HG03097 (cell line): ENCODE results near the gene NHS.

Experiments used
- ATAC-seq: cut with Tn5 transposase; IDR thresholded peaks from one replicate; pipeline ENCODE4 v1.9.1; 2021; ENCODE audit not compliant: unreplicated experiment, low FRiP score

NHS gene

GRCh38 chrX:17403972-17404371 is 29.0 kb downstream of the NHS start:
- ATAC-seq = no peak

DNA sequence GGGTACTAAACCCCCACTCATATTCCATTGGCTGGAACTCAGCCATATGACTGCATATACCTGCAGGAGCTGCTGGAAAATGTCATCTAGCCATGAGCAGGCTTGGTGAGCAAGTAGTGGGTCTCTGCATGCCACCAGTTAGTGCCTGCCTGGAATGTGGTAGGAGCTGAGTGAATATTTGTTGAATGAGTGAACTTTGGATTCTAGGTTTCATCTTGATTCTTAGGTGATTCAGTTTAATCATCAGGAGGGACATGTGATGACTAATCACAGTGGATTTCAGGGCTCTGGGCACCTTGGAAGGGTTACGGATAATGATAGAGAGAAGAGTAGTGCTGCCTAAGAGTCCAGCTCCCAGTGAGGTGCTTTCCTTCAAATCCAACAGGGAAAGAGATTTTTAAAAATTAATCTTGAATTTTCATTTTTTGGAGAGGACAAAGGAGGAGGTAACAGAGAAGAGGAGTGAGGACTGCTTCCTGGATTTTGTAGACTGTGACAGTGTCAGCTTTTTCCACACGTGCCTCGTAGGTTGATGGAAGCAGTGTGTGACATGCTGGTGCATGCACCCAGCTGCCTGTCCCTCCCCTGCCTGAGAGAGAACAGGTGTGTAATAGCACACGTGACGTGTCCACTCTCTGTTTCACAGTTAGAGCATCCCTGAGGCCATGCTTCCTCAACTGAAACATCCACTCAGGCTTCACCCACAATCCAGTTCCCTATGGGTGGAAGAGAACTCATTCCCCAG is 30.4 kb downstream of the NHS start:
- no peak for ATAC-seq

DNA sequence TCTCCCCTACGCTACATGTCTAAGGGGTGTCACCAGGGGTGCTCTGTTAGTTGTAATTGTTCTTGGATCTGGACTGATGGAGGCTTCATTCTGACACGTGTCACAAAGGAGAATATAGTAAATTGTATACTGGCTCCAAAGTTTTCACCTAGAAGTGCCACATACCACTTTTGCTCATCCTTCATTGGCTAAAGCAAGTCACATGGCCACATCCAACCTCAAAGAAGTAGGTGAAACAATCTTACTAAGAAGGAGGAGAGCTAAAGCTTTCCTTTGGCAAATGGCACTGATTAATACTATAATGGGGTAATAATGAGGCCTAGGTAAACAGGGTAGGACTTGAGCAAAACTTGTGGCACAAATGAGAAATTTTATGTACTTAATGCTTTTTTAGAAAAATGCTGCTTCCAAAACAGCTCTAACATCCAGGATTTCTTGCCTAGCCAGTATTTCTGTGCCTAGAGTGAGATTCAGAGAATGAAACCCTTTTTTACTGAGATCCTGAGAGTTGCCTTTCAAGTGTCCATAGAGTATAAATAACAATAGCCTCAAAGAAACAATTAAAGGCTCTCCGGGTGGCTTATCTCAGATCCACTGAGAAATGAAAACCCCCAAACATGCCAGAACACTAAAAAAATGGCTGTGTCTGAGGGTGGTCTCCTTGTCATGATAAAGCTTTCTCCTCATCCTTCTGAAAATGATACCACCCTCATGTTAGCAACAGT is 34.7 kb downstream of the NHS start:
- ATAC-seq = no peak

DNA sequence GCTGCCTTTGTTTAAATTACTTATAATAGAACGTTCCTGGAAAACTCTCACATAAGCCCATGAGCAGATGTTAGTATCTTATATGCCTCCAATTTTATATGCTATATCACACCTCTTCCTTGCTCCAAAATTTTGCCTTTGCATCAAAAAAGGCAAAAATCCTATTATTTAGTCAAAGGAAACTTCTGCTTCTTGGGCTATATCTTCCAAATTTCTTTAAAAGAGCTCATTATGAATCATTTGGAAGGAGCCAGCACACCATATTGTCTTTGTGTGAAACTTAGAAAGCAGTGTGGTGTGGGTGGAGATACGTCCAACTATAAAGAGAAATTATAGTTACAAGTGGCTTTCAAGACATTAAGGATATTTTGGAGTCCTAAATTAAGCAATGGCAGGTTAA is 35.7 kb downstream of the NHS start:
- ATAC-seq = no peak

GRCh38 chrX:17411205-17411604 is 36.2 kb downstream of the NHS start:
- ATAC-seq = no peak

GRCh38 chrX:17412692-17413091 is 37.7 kb downstream of the NHS start:
- no peak for ATAC-seq

GRCh38 chrX:17413228-17413627 is 38.2 kb downstream of the NHS start:
- ATAC-seq = no peak

GRCh38 chrX:17414027-17414658 is 39.1 kb downstream of the NHS start:
- ATAC-seq = no peak

DNA sequence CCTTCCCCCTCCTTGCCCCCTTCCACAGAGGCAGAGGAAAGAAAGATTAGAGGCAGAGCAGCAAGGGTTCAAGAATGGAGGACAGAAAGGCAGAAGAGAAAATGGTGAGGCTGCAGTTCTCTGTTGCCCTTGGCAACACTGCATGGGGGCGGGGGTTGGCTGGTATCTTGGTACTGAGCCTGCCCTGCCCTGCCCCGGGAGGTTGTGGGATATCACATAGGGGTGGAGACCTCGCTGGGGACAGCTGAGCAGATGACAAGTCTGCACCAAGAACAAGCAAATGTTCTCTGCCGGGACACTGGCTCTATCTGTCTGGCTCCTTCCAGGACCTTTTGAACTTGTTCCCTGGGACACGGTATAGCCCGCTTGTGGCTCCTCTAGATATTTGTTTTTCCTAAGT is 39.8 kb downstream of the NHS start:
- ATAC-seq = no peak

- no peak for ATAC-seq
Measured at GRCh38 chrX:17415242-17415810, 40.3 kb downstream of the NHS start.

- ATAC-seq = no peak
Measured at GRCh38 chrX:17417372-17417771, 42.4 kb downstream of the NHS start.

DNA sequence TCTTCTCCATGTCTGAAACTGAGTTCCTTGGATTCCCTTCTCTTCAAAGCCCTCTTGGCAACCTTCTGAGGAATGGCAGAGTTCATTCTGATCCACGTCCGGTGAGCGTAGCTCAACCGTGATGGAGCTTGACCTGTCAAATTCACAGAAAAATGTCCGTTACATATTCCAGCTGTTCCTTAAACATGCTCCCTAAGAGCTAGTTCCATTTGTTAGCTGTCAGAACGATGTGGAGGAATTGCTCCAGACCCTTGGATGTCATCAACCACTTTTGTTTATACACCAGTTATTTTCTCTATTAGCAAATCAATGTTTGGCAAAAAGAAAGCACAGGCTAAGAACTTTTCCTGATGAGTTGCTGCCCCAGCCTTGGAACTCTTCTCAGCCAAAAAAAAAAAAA is 50.1 kb downstream of the NHS start:
- ATAC-seq = no peak

DNA sequence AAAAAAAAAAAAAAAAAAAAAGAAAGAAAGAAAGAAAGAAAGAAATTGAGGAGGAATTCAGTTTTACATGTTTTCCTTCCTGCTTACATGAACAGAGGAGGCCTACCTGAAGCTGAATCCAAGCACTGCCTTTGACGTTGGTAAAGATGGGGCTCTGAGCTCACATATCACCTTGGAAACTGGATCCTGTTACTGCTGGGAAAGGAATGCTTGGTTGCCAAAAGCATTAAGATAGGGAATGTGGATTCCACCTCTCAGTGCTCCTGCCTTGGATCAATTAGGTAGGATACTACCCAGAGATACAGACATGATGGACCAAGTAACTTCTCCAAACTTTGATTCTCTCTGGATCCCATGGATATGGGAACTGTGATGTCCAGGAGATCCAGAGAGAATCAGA is 50.6 kb downstream of the NHS start:
- no peak for ATAC-seq

DNA sequence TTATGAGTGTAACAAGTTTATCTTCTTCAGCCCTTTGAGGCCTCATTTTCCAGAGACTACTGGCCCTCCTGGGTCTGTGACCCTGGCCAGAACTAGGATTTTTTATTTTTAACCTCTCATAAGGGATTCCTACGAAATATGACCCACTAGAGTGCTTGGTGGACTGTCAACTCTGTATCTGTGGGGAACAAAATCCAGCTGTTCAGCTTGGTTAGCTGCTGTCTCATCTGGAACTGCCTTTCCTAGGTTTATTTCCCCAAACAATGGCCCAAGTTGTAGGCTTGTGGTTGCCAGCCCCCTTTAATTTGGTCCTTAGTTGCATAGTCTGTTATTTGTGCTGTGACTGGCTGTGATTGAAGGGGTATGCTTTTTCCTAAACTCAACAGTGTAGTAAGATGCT is 56.2 kb downstream of the NHS start:
- ATAC-seq = no peak

DNA sequence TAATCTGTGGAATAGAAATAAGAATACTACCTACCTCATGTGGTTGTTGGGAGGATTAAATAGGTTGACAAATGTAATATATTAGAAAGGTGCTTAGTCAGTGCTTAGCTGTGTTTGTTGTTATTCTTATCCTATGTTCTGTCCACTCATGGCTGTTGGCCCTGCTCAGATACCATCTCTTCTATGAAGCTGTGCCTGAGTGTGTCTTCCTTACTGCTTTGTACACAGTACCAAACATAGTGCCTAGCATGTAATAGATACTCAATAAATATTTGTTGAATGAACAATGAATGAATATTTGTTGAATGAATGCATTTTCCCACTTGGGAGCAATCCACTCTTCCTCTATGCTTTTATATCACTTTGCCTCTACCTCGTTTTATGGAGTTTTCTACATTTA is 57.2 kb downstream of the NHS start:
- no peak for ATAC-seq

DNA sequence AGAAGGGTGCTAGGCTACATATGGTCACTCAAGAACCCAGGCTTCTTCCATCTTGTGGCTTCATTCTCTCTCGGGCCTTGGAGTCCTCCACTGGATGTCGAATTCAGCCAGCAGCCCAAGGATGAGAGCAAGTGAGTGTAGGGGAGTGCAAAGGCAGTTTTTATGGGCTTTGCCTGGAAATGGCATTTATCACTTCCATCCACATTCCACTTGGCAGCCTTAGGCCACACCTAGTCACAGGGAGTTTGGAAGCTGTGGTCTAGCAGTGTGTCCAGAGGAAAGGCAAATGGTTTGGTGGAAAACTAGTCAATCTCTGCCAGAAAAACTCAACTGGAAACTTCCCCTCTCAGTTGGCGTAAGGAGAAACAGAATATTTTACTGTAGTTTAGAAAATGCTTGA is 59.0 kb downstream of the NHS start:
- ATAC-seq = no peak

- no peak for ATAC-seq
Measured at GRCh38 chrX:17435476-17435875, 60.5 kb downstream of the NHS start.

GRCh38 chrX:17438221-17438620 is 63.2 kb downstream of the NHS start:
- no peak for ATAC-seq

GRCh38 chrX:17440258-17440657 is 65.3 kb downstream of the NHS start:
- ATAC-seq = no peak

DNA sequence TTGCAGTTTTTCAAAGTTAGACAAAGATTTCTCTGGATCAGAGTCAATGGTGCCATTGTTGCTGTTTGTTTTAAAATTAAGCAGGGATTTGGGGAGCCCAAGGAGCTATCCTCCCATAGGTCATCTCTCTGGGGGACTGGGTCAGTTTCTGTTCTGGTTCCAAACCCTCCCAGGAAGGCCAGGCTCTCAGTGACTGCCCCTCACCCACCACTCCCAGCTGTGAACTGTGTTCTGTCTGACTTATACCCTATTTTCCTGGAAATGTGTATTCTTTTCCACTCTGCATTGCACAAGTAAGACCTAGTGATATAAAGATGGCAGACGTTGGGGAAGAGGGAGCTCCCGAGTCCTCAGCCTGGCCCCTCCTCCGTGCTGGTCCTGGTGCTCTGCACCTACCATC is 65.8 kb downstream of the NHS start:
- ATAC-seq = no peak

- no peak for ATAC-seq
Measured at GRCh38 chrX:17441965-17442364, 67.0 kb downstream of the NHS start.

DNA sequence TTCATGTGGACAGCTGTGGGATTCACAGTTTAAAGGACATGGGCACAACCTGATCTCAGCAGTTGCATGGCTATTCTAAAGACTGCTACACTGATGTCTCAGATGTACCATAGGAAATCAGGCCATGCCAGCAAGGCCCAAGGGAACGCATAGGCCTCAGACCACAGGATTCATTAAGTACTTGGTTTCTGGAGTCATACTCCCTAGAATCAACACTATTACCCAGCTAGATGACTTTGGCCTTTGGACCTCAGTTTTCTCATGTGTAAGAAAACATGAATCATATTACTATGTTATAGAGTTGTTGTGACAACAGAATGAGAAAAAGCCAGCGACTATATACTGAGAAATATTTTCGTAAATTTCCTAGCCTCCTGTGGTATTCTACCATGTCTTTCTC is 67.9 kb downstream of the NHS start:
- no peak for ATAC-seq
